Measurements from ENCODE around the gene VAV3.
A peak's percentile ranks its signal among the peaks of the same experiment; 100 is the strongest.

VAV3 gene

DNA sequence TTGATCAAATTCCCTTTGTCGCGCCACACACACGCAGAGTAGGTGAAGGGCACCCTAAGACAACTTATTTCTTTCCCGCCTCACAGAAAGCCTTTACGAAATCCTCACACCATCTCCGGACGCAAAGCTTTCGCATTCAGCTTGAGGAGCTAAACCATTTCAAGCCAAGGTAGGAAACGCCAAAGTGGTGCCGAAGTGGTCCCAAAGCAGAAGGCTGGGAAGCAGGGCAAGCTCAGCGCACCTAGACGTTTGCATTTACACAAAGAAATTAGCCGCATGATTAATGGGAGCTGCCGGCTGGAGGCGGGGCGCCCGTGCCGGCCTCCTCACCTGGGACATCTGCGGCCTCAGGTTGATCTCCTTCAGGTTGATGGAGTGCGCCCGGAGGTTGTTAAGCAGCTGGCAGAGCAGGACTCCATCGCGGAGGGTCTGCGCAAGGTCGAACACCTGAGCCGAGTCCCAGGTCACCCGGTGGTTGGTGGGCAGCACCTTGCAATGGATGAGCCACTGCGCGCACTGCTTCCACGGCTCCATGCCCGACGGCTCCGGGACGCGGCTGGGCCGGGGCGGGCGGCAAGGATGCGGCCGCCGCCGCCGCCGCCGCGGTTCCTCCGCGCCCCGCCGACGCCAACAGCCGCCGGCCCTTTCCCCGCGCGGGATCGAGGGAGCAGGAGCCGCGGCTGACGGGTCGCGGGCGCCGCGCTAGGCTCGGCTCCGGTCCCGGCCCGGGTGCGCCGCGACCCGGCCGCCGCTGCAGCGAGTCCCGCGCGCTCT, 457 bp downstream of the VAV3 start:
- Histone ChIP-seq H3K27ac (replicated peaks) (peak overlapping the region; percentile 88), H3K27me3 (ENCODE audit: insufficient read depth, poor library complexity, severe bottlenecking) (no peaks in the 10 kb centered on the region), H3K4me3 (replicated peaks; ENCODE audit: insufficient read depth, low read length) (peak overlapping the region; percentile 91)
- DNase-seq (ENCODE audit: low read depth in 1 of 2, low spot score in 1 of 2), result no peak
- TF ChIP-seq SPI1 (IDR thresholded peaks at IDR 0.05; ENCODE audit: borderline replicate concordance, low read depth), result no peak
- TF ChIP-seq GABPA (IDR thresholded peaks at IDR 0.05; ENCODE audit: low read depth), result no peak
- TF ChIP-seq, protein P1, sequence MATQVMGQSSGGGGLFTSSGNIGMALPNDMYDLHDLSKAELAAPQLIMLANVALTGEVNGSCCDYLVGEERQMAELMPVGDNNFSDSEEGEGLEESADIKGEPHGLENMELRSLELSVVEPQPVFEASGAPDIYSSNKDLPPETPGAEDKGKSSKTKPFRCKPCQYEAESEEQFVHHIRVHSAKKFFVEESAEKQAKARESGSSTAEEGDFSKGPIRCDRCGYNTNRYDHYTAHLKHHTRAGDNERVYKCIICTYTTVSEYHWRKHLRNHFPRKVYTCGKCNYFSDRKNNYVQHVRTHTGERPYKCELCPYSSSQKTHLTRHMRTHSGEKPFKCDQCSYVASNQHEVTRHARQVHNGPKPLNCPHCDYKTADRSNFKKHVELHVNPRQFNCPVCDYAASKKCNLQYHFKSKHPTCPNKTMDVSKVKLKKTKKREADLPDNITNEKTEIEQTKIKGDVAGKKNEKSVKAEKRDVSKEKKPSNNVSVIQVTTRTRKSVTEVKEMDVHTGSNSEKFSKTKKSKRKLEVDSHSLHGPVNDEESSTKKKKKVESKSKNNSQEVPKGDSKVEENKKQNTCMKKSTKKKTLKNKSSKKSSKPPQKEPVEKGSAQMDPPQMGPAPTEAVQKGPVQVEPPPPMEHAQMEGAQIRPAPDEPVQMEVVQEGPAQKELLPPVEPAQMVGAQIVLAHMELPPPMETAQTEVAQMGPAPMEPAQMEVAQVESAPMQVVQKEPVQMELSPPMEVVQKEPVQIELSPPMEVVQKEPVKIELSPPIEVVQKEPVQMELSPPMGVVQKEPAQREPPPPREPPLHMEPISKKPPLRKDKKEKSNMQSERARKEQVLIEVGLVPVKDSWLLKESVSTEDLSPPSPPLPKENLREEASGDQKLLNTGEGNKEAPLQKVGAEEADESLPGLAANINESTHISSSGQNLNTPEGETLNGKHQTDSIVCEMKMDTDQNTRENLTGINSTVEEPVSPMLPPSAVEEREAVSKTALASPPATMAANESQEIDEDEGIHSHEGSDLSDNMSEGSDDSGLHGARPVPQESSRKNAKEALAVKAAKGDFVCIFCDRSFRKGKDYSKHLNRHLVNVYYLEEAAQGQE (IDR thresholded peaks at IDR 0.05; ENCODE audit: insufficient replicate concordance, low read depth), result no peak
- TF ChIP-seq, protein P2, sequence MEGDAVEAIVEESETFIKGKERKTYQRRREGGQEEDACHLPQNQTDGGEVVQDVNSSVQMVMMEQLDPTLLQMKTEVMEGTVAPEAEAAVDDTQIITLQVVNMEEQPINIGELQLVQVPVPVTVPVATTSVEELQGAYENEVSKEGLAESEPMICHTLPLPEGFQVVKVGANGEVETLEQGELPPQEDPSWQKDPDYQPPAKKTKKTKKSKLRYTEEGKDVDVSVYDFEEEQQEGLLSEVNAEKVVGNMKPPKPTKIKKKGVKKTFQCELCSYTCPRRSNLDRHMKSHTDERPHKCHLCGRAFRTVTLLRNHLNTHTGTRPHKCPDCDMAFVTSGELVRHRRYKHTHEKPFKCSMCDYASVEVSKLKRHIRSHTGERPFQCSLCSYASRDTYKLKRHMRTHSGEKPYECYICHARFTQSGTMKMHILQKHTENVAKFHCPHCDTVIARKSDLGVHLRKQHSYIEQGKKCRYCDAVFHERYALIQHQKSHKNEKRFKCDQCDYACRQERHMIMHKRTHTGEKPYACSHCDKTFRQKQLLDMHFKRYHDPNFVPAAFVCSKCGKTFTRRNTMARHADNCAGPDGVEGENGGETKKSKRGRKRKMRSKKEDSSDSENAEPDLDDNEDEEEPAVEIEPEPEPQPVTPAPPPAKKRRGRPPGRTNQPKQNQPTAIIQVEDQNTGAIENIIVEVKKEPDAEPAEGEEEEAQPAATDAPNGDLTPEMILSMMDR (IDR thresholded peaks at IDR 0.05; ENCODE audit: insufficient read depth, low read length), result no peak
- TF ChIP-seq POLR2AphosphoS5 (IDR thresholded peaks at IDR 0.05; ENCODE audit: low read depth), result no peak; the same call in 1 of the 2 replicates

DNA sequence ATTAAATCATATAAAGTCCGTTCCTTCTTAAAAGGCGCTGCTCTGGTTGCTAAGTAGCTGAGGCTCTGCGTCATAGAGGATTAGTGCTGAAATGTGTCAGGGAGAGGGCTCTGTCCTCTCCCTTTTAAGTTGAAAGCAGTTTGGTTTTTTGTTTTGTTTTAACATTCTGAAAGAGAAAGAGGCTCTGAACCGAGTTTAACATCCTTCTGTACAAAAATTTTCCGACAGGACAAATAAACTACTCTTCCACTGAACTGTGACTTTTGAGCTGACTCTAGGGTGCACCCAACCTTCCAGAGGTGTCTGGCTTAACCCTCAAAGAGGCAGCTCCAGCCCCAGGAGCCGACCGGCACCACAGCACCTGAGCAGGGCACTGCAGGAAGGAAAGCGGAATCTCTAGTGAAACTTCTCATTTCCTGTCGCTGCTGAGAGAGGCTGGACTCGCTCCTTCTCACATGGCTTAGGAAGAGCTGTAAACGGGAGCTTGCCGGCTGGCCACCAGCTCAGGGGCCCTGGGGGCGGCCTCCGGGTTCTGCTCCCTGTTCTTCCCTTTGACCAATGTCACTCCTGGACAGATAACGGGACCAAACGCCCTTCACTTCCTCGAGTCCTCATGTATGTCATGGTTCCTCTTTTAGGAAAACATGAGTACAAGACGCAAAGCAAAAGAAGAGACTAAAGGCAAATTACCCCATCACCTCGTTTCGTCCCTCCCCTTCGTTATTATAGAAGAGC, 1.2 kb downstream of the VAV3 start:
- H3K4me3 ChIP-seq (replicated peaks; ENCODE audit: insufficient read depth, low read length), result peak overlapping the region; percentile 91
- H3K27me3 ChIP-seq (ENCODE audit: insufficient read depth, poor library complexity, severe bottlenecking), result no peaks in the 10 kb centered on the region
- TF ChIP-seq, protein P1 (IDR thresholded peaks at IDR 0.05; ENCODE audit: insufficient replicate concordance, low read depth), result peak; percentile 39
- TF ChIP-seq SPI1 (IDR thresholded peaks at IDR 0.05; ENCODE audit: borderline replicate concordance, low read depth) (no peak; the same call in 1 of the 2 replicates), POLR2AphosphoS5 (IDR thresholded peaks at IDR 0.05; ENCODE audit: low read depth) (peak; percentile 68)
- H3K27ac ChIP-seq (replicated peaks), result peak overlapping the region; percentile 88
- DNase-seq (ENCODE audit: low read depth in 1 of 2, low spot score in 1 of 2), result peak; percentile 49 to 68

DNA sequence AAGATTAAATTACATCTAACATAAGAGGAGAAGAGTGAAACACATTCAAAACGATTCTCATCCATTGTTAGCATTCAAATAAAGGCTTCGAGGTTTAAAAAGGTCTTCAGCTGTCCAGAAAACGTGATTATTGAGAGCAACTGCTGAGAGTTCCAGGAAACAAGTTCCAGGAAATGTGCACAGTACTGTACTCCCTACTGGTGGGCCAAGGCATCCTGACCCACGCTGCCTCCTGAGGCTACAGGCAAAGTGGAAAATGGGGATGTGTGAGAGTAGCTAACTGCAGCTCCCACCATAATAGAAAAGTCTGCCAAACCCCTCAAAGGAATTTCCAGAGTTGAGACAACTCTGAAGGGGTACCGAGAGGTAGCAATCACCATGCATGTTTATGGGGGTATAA, 2.0 kb downstream of the VAV3 start:
- H3K4me3 ChIP-seq (replicated peaks; ENCODE audit: insufficient read depth, low read length), result peak overlapping the region; percentile 91
- H3K27me3 ChIP-seq (ENCODE audit: insufficient read depth, poor library complexity, severe bottlenecking), result no peaks in the 10 kb centered on the region
- no peak for DNase-seq (ENCODE audit: low read depth in 1 of 2, low spot score in 1 of 2)
- no peak for TF ChIP-seq GABPA (IDR thresholded peaks at IDR 0.05; ENCODE audit: low read depth)
- TF ChIP-seq, protein P2 (IDR thresholded peaks at IDR 0.05; ENCODE audit: insufficient read depth, low read length), result no peak
- no peak for TF ChIP-seq SPI1 (IDR thresholded peaks at IDR 0.05; ENCODE audit: borderline replicate concordance, low read depth)
- TF ChIP-seq, protein P1 (IDR thresholded peaks at IDR 0.05; ENCODE audit: insufficient replicate concordance, low read depth), result no peak
- TF ChIP-seq POLR2AphosphoS5 (IDR thresholded peaks at IDR 0.05; ENCODE audit: low read depth), result no peak
- peak overlapping the region; percentile 88 for H3K27ac ChIP-seq (replicated peaks)
